OCI-LY1 (cell line): ENCODE results near the gene TAS2R43.

Experiments used
- EZH2 ChIP-seq: fragments of 200-600 bp; sonication (generic), shearing (Covaris generic); IDR thresholded peaks from 2 replicates; pipeline ENCODE4 v1.8.0; 2017; ENCODE audit warnings: borderline replicate concordance, mixed run types, mild to moderate bottlenecking, antibody characterized with exemption, low read length, moderate library complexity, mixed read lengths
- TF ChIP-seq, protein P1 (sequence below): fragments of 200-600 bp; sonication (generic), shearing (Covaris generic); IDR thresholded peaks from 2 replicates; pipeline ENCODE4 v1.5.1; 2017; ENCODE audit warnings: mild to moderate bottlenecking, antibody characterized with exemption, low read length, moderate library complexity, mixed read lengths

DNA sequence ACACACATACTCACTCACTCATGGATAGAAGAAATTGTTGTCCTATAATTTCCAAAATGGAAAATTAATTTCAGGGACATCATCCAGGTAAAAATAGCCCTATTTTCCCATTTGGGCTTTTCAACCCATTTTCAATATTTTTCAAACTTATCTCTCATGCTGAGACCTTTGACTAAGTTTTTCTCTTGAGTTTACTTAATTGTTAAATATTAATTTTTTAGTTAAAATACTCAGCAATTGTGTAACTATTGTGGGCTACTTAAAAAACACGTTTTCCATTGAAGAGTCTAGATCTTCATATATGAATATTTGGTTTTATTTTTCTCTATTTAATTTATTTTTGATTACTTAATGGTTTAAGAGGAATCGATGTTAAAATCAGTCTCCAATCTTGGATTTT lies 14.2 kb upstream of the TAS2R43 start:
- TF ChIP-seq, protein P1, sequence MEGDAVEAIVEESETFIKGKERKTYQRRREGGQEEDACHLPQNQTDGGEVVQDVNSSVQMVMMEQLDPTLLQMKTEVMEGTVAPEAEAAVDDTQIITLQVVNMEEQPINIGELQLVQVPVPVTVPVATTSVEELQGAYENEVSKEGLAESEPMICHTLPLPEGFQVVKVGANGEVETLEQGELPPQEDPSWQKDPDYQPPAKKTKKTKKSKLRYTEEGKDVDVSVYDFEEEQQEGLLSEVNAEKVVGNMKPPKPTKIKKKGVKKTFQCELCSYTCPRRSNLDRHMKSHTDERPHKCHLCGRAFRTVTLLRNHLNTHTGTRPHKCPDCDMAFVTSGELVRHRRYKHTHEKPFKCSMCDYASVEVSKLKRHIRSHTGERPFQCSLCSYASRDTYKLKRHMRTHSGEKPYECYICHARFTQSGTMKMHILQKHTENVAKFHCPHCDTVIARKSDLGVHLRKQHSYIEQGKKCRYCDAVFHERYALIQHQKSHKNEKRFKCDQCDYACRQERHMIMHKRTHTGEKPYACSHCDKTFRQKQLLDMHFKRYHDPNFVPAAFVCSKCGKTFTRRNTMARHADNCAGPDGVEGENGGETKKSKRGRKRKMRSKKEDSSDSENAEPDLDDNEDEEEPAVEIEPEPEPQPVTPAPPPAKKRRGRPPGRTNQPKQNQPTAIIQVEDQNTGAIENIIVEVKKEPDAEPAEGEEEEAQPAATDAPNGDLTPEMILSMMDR, result no peak
- TF ChIP-seq EZH2, result no peak
